HepG2 (cell line): ENCODE data around the gene ROMO1. TPM values are rescaled to one million over a fixed set of nuclear protein-coding genes. Genes with fewer than 3 reads are reported as not detected.

Experiments used
- CSRNP1 ChIP-seq: sonication (generic); formaldehyde crosslinking; IDR thresholded peaks from 2 replicates; pipeline ENCODE4 v1.8.1; 2023; ENCODE audit warnings: mild to moderate bottlenecking, missing genetic modification reagents
- GLMP ChIP-seq: sonication (generic); formaldehyde crosslinking; IDR thresholded peaks from 2 replicates; pipeline ENCODE4 v1.9.0; 2021; ENCODE audit warnings: missing genetic modification reagents, mild to moderate bottlenecking, borderline replicate concordance
- HHEX ChIP-seq: IDR thresholded peaks from 2 replicates; pipeline ENCODE4 v1.6.1; 2016; ENCODE audit warnings: control low read depth
- HOXA9 ChIP-seq: sonication (generic); formaldehyde crosslinking; IDR thresholded peaks from 2 replicates; pipeline ENCODE4 v1.8.1; 2022; ENCODE audit warnings: missing genetic modification reagents, mild to moderate bottlenecking, moderate library complexity, borderline replicate concordance
- KMT2B ChIP-seq: IDR thresholded peaks from 2 replicates; pipeline ENCODE4 v1.6.1; 2016; ENCODE audit warnings: missing genetic modification reagents, missing compliant biosample characterization
- MYNN ChIP-seq: sonication (generic); formaldehyde crosslinking; IDR thresholded peaks from 2 replicates; pipeline ENCODE4 v1.4.0; 2020; ENCODE audit warnings: mild to moderate bottlenecking, low read depth, missing genetic modification reagents
- NFKB2 ChIP-seq: sonication (generic); formaldehyde crosslinking; IDR thresholded peaks from 2 replicates; pipeline ENCODE4 v1.4.0; 2020; ENCODE audit warnings: missing genetic modification reagents, borderline replicate concordance
- SALL2 ChIP-seq: sonication (generic); formaldehyde crosslinking; IDR thresholded peaks from 2 replicates; pipeline ENCODE4 v1.8.1; 2023; ENCODE audit warnings: mild to moderate bottlenecking, missing genetic modification reagents, inconsistent platforms
- SIN3B ChIP-seq: fragments of 150-350 bp; IDR thresholded peaks from 2 replicates; pipeline ENCODE4 v1.6.1; 2014; ENCODE audit warnings: low read length
- STAT6 ChIP-seq: sonication (generic); formaldehyde crosslinking; IDR thresholded peaks from 2 replicates; pipeline ENCODE4 v1.4.0; 2020; ENCODE audit warnings: missing genetic modification reagents, mild to moderate bottlenecking, borderline replicate concordance
- TRIM24 ChIP-seq: sonication (generic); formaldehyde crosslinking; IDR thresholded peaks from 2 replicates; pipeline ENCODE4 v1.8.0; 2022; ENCODE audit warnings: mild to moderate bottlenecking, missing genetic modification reagents
- TSC22D2 ChIP-seq: sonication (generic); formaldehyde crosslinking; IDR thresholded peaks from 2 replicates; pipeline ENCODE4 v1.5.1; 2020; ENCODE audit warnings: missing genetic modification reagents, mild to moderate bottlenecking, borderline replicate concordance
- ZBTB10 ChIP-seq: sonication (generic); formaldehyde crosslinking; IDR thresholded peaks from 2 replicates; pipeline ENCODE4 v1.4.0; 2020; ENCODE audit warnings: missing genetic modification reagents, borderline replicate concordance
- ZMYM4 ChIP-seq: sonication (generic); formaldehyde crosslinking; IDR thresholded peaks from 2 replicates; pipeline ENCODE4 v1.8.1; 2023; ENCODE audit warnings: mild to moderate bottlenecking, missing genetic modification reagents
- ZNF17 ChIP-seq: sonication (generic); formaldehyde crosslinking; IDR thresholded peaks from 2 replicates; pipeline ENCODE4 v1.5.0; 2020; ENCODE audit warnings: mild to moderate bottlenecking, missing genetic modification reagents
- ZNF232 ChIP-seq: sonication (generic); formaldehyde crosslinking; IDR thresholded peaks from 2 replicates; pipeline ENCODE4 v1.4.0; 2020; ENCODE audit warnings: missing genetic modification reagents, borderline replicate concordance
- ZNF326 ChIP-seq: sonication (generic); formaldehyde crosslinking; IDR thresholded peaks from 2 replicates; pipeline ENCODE4 v1.4.0; 2020; ENCODE audit warnings: missing genetic modification reagents, borderline replicate concordance
- ZNF691 ChIP-seq: sonication (generic); formaldehyde crosslinking; IDR thresholded peaks from 2 replicates; pipeline ENCODE4 v1.4.0; 2020; ENCODE audit warnings: missing genetic modification reagents, low read depth, mild to moderate bottlenecking, borderline replicate concordance
- ZNF775 ChIP-seq: sonication (generic); formaldehyde crosslinking; IDR thresholded peaks from 2 replicates; pipeline ENCODE4 v1.4.0; 2020; ENCODE audit warnings: missing genetic modification reagents, mild to moderate bottlenecking, moderate library complexity, borderline replicate concordance
- ZNF777 ChIP-seq: sonication (generic); formaldehyde crosslinking; IDR thresholded peaks from 2 replicates; pipeline ENCODE4 v1.4.0; 2020; ENCODE audit warnings: missing genetic modification reagents
- polyA plus RNA-seq, 8 experiments: library from polyadenylated mRNA; depleted of rRNA in 3 of 8; stranded (reverse) in 7 of 8; unstranded in 1 of 8; fragments of >200 nt; fragmentation: Illumina TruSeq in 4 of 8; extraction: Trizol in 4 of 8; gene quantifications; 2 replicates each; pipeline versions ENCODE4 v1.2.1 to v1.2.3, GENCODE V29; 2011 to 2016; ENCODE audit warnings: low read depth in 4 of 8, missing spikeins in 1 of 8, mixed read lengths in 1 of 8; ENCODE audit not compliant: insufficient read depth in 1 of 8
- total RNA-seq, 5 experiments: library from RNA; depleted of rRNA; stranded (reverse); fragments of >200 nt; fragmentation: Illumina TruSeq; extraction: Trizol; gene quantifications; 2 replicates each; pipeline ENCODE4 v1.2.3, GENCODE V29; 2016; ENCODE audit warnings: low read depth in 1 of 5

The ROMO1 gene
- total and polyA plus RNA-seq, 2 of the 13 experiments (the other 11 are each of a cell fraction or from before 2014, with no cell fraction given), result 636 to 755 TPM

- TF ChIP-seq GLMP (CRISPR knock-in tag) (no peak), SIN3B (peak; percentile 21; the same call in 1 of the 2 replicates), ZNF326 (CRISPR knock-in tag) (no peak), NFKB2 (CRISPR knock-in tag) (peak; percentile 53; the same call in 1 of the 2 replicates), ZMYM4 (peak; percentile 19; the same call in 1 of the 2 replicates), ZNF775 (no peak), TSC22D2 (CRISPR knock-in tag) (no peak), ZNF777 (CRISPR knock-in tag) (no peak), ZBTB10 (CRISPR knock-in tag) (no peak), HHEX (CRISPR knock-in tag) (no peak), MYNN (no peak), CSRNP1 (peak; percentile 23; the same call in 1 of the 2 replicates), TRIM24 (CRISPR knock-in tag) (no peak), ZNF232 (no peak), ZNF691 (0 out of 2 replicates have a peak, but pooled peaks have one; percentile 29), STAT6 (CRISPR knock-in tag) (no peak), SALL2 (CRISPR knock-in tag) (0 out of 2 replicates have a peak, but pooled peaks have one; percentile 19), KMT2B (CRISPR knock-in tag) (peak; percentile 22; the same call in 1 of the 2 replicates), ZNF17 (CRISPR knock-in tag) (no peak), HOXA9 (no peak)
Measured at GRCh38 chr20:35743693-35744491, 44.7 kb downstream of the ROMO1 start (continued).
